ENCODE data around the gene WNT5B. TPM values are rescaled to one million over a fixed set of nuclear protein-coding genes. Genes with fewer than 3 reads are reported as not detected.

The WNT5B gene
- total and polyA plus RNA-seq, 2 of the 8 experiments (the other 6 are each of a cell fraction or from before 2014, with no cell fraction given): 0.91 to 1.2 TPM

GRCh38 chr12:1644534-1645438, 15.8 kb downstream of the WNT5B start:
- peaks cover 0 to 5% (median 0%) of the 10 kb centered on the region in 4 experiments; a peak in 2 of 7 replicates for H3K4me1 ChIP-seq (replicated peaks in 1 of 4; ENCODE audit: control insufficient read depth in 3 of 4, insufficient read depth in 4 of 4, low read length in 3 of 4)
- CTCF ChIA-PET (ENCODE audit: partially characterized antibody): interaction anchor here (0.9 to 18.8 kb wide), 9 partner anchors 8 to 295 kb away, joined by 3 to 265 read pairs (median 9); partner anchors contain the start of gene WNT5B

More at GRCh38 chr12:1644534-1645438, 15.8 kb downstream of the WNT5B start:
- FAIRE-seq (no peak), DNase-seq (ENCODE audit: low read depth in 1 of 2, low spot score in 2 of 2) (no peak)
- no peak overlapping the region for H2BK20ac ChIP-seq (ENCODE audit: low read length)
- TF ChIP-seq, protein P1, sequence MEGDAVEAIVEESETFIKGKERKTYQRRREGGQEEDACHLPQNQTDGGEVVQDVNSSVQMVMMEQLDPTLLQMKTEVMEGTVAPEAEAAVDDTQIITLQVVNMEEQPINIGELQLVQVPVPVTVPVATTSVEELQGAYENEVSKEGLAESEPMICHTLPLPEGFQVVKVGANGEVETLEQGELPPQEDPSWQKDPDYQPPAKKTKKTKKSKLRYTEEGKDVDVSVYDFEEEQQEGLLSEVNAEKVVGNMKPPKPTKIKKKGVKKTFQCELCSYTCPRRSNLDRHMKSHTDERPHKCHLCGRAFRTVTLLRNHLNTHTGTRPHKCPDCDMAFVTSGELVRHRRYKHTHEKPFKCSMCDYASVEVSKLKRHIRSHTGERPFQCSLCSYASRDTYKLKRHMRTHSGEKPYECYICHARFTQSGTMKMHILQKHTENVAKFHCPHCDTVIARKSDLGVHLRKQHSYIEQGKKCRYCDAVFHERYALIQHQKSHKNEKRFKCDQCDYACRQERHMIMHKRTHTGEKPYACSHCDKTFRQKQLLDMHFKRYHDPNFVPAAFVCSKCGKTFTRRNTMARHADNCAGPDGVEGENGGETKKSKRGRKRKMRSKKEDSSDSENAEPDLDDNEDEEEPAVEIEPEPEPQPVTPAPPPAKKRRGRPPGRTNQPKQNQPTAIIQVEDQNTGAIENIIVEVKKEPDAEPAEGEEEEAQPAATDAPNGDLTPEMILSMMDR (IDR thresholded peaks at IDR 0.05; ENCODE audit: control extremely low read depth in 1 of 3, insufficient read depth in 1 of 3, low read depth in 1 of 3, low read length in 3 of 3): peak in 2 of 3 experiments; percentile 9 to 10; a peak in 1 of 4 replicates
- TF ChIP-seq EP300 (IDR thresholded peaks at IDR 0.05; ENCODE audit: borderline replicate concordance in 1 of 2, low read depth in 2 of 2, low read length in 2 of 2) (no peak), POLR2A (IDR thresholded peaks at IDR 0.05; ENCODE audit: control extremely low read depth in 1 of 2, low read depth in 2 of 2, low read length in 2 of 2) (no peak), RAD21 (IDR thresholded peaks at IDR 0.05 in 1 of 2, conservative IDR thresholded peaks at IDR 0.05 in 1 of 2; ENCODE audit: low read depth in 2 of 2, low read length in 2 of 2) (peak in 1 of 2 experiments; percentile 13; a peak in 1 of 4 replicates)
- 80% methylated on average over 15 of the region's 15 CpGs; no CpG with 5 or more reads in 1 of the 2 experiments for WGBS, 2 experiments (ENCODE audit: extremely low coverage in 1 of 2, insufficient coverage in 1 of 2, insufficient read length in 1 of 2, insufficient replicate concordance in 2 of 2, low coverage in 1 of 2, low lambda C conversion rate in 2 of 2, missing lambda C conversion rate in 1 of 2)
- no peaks in the 10 kb centered on the region for H3K36me3 ChIP-seq (ENCODE audit: control insufficient read depth in 2 of 4, insufficient read depth in 4 of 4, low read length in 3 of 4)
- no peak overlapping the region for H2BK120ac ChIP-seq (replicated peaks; ENCODE audit: low read depth, low read length)
- H3K23ac ChIP-seq (ENCODE audit: insufficient read length): no peak overlapping the region
- H4K91ac ChIP-seq (replicated peaks; ENCODE audit: insufficient read length, low read length): no peak overlapping the region
- H3K27me3 ChIP-seq (replicated peaks in 1 of 4; ENCODE audit: control insufficient read depth in 3 of 4, extremely low read depth in 1 of 4, insufficient read depth in 3 of 4, low read length in 3 of 4): peaks cover 0 to 2% (median 1%) of the 10 kb centered on the region in 4 experiments; a peak in 2 of 7 replicates
- no peaks in the 10 kb centered on the region for H4K20me1 ChIP-seq (replicated peaks in 1 of 2; ENCODE audit: control insufficient read depth in 1 of 2, insufficient read depth in 2 of 2, low read length in 2 of 2)
- H3K79me2 ChIP-seq (ENCODE audit: control insufficient read depth in 1 of 2, insufficient read depth in 2 of 2, low read length in 2 of 2): no peaks in the 10 kb centered on the region
- H2AK5ac ChIP-seq (ENCODE audit: low read depth, low read length): no peak overlapping the region
- no peak overlapping the region for H2AFZ ChIP-seq (ENCODE audit: low read length)
- no peak overlapping the region for H3K4ac ChIP-seq (replicated peaks; ENCODE audit: insufficient read length, low read depth, low read length)
- H3K18ac ChIP-seq (ENCODE audit: extremely low read depth, low read length): no peak overlapping the region
- H3K27ac ChIP-seq (ENCODE audit: low read depth, low read length): no peak overlapping the region
- H2BK15ac ChIP-seq (ENCODE audit: low read length): no peak overlapping the region
- H4K5ac ChIP-seq (ENCODE audit: insufficient read length, low read depth, low read length): no peak overlapping the region
- POLR2A ChIA-PET (ENCODE audit: partially characterized antibody): interaction anchor here (0.8 kb wide), 1 partner anchor 128 kb away, joined by 3 read pairs; no protein-coding TSS in a partner anchor
- H3K79me1 ChIP-seq (ENCODE audit: low read depth, low read length): no peaks in the 10 kb centered on the region
- H3K23me2 ChIP-seq (ENCODE audit: low read depth, low read length): peaks cover 2% of the 10 kb centered on the region; the same call in 1 of the 2 replicates
- H2BK5ac ChIP-seq (ENCODE audit: low read depth, low read length): no peak overlapping the region
- no peak overlapping the region for H3K56ac ChIP-seq (replicated peaks; ENCODE audit: insufficient read length, low read depth, low read length)
- H3K9me3 ChIP-seq (ENCODE audit: insufficient read depth in 2 of 2, low read depth in 1 of 2, low read length in 1 of 2): no peaks in the 10 kb centered on the region
- no peak overlapping the region; the same call in 1 of the 2 replicates for H2BK12ac ChIP-seq (ENCODE audit: low read depth, low read length)
- no peak overlapping the region for H3K4me2 ChIP-seq (ENCODE audit: insufficient read depth in 1 of 2, low read depth in 2 of 2, low read length in 2 of 2)
- no peak overlapping the region for H3K14ac ChIP-seq (ENCODE audit: insufficient read length)
- H3K4me3 ChIP-seq (ENCODE audit: extremely low read depth in 1 of 4, insufficient read depth in 2 of 4, low read depth in 3 of 4, low read length in 4 of 4): no peak overlapping the region
- no peak overlapping the region for H4K8ac ChIP-seq (ENCODE audit: extremely low read depth, insufficient read depth, low read length)
- no peak overlapping the region for H3K9ac ChIP-seq (replicated peaks in 1 of 4; ENCODE audit: extremely low read depth in 1 of 4, low read depth in 3 of 4, low read length in 3 of 4)

All from H1 (cell line).